Activated CD4-positive, alpha-beta T cell treated with anti-CD3 and anti-CD28 coated beads, Interleukin-2, amount 10 ng/mL, durations not matched to agents 7 days and 5 days (primary cell): ENCODE data around the gene CD248. TPM values are rescaled to one million over a fixed set of nuclear protein-coding genes. Genes with fewer than 3 reads are reported as not detected.
"Not testable (repeated sequence)": the region's sequence is repeated elsewhere in the genome, so short reads cannot be mapped to it uniquely, and the experiment has no call there.

ENCODE experiments used
- CTCF ChIA-PET: fragments of 350-600 bp; sonication (Branson Sonifier 250); formaldehyde crosslinking; loops from one replicate; lab custom pipeline; 2021; ENCODE audit warnings: antibody characterized with exemption; lab: Charles Lee
- POLR2A ChIA-PET: fragments of 350-600 bp; sonication (Branson Sonifier 250); formaldehyde crosslinking; loops from one replicate; lab custom pipeline; 2021; ENCODE audit warnings: antibody characterized with exemption; lab: Charles Lee
- DNase-seq: peaks from one replicate; pipeline ENCODE4 v3.0.0-alpha.2; 2020
- H3K27ac Mint-ChIP-seq: one replicate; pipeline ENCODE4 v1.8.0; 2021; ENCODE audit warnings: mild to moderate bottlenecking, moderate library complexity, mixed read lengths
- H3K27me3 Mint-ChIP-seq: one replicate; pipeline ENCODE4 v1.8.0; 2021; ENCODE audit warnings: mixed read lengths
- H3K36me3 Mint-ChIP-seq: one replicate; pipeline ENCODE4 v1.8.0; 2021; ENCODE audit warnings: low read depth, mixed read lengths
- H3K4me1 Mint-ChIP-seq: one replicate; pipeline ENCODE4 v1.8.0; 2021; ENCODE audit warnings: mixed read lengths
- H3K4me3 Mint-ChIP-seq: one replicate; pipeline ENCODE4 v1.8.0; 2021; ENCODE audit warnings: mild to moderate bottlenecking, moderate library complexity, mixed read lengths
- H3K9me3 Mint-ChIP-seq: one replicate; pipeline ENCODE4 v1.8.0; 2021; ENCODE audit warnings: mixed read lengths
- total RNA-seq, 2 experiments: library from RNA; stranded (reverse); gene quantifications; one replicate each; pipeline ENCODE4 v1.2.3, GENCODE V29; 2021

CD248 gene
- total RNA-seq, 2 experiments from 2014 or later = 2.4 to 2.5 TPM

- ChIA-PET CTCF (interaction anchor here (0.9 kb wide), 1 partner anchor 10 kb away, joined by 3 read pairs; no protein-coding TSS in a partner anchor), POLR2A (no interaction called here)
- Mint-ChIP-seq H3K4me3 (no peak overlapping the region), H3K9me3 (peaks cover 6% of the 10 kb centered on the region), H3K27ac (no peak overlapping the region), H3K27me3 (no peaks in the 10 kb centered on the region), H3K36me3 (peaks cover 12% of the 10 kb centered on the region), H3K4me1 (peaks cover 71% of the 10 kb centered on the region)
- DNase-seq = no peak
These were observed 6.0 kb upstream of the CD248 start for GRCh38 chr11:66322732-66323427.

- Mint-ChIP-seq H3K27ac (no peak overlapping the region), H3K4me1 (peaks cover 71% of the 10 kb centered on the region), H3K4me3 (no peak overlapping the region), H3K27me3 (no peaks in the 10 kb centered on the region), H3K9me3 (peaks cover 6% of the 10 kb centered on the region), H3K36me3 (peaks cover 12% of the 10 kb centered on the region)
- ChIA-PET CTCF (interaction anchor here (0.8 to 1.2 kb wide), 2 partner anchors 10 to 14 kb away, joined by 3 read pairs; partner anchors contain the start of gene RIN1), POLR2A (no interaction called here)
- DNase-seq = no peak
These were observed 4.8 kb upstream of the CD248 start for GRCh38 chr11:66321606-66322005.

- Mint-ChIP-seq H3K27ac (peak overlapping the region; percentile 66), H3K36me3 (peaks cover 12% of the 10 kb centered on the region), H3K4me1 (peaks cover 69% of the 10 kb centered on the region)
- CTCF ChIA-PET, H3K9me3 Mint-ChIP-seq, H3K27me3 Mint-ChIP-seq, H3K4me3 Mint-ChIP-seq, DNase-seq, POLR2A ChIA-PET: not testable (repeated sequence)
These were observed 3.9 kb upstream of the CD248 start for GRCh38 chr11:66320748-66321147.

- H3K27me3 Mint-ChIP-seq = not testable (repeated sequence)
These were observed 3.4 kb upstream of the CD248 start for GRCh38 chr11:66320289-66320688.

GRCh38 chr11:66318600-66318970 is 1.7 kb upstream of the CD248 start:
- ChIA-PET POLR2A (no interaction called here), CTCF (interaction anchor here (3.8 kb wide), 1 partner anchor 11 kb away, joined by 17 read pairs; no protein-coding TSS in a partner anchor)
- Mint-ChIP-seq H3K9me3 (peaks cover 6% of the 10 kb centered on the region), H3K4me1 (peaks cover 68% of the 10 kb centered on the region), H3K27ac (peak overlapping the region; percentile 97), H3K27me3 (no peaks in the 10 kb centered on the region), H3K4me3 (no peak overlapping the region), H3K36me3 (peaks cover 12% of the 10 kb centered on the region)
- DNase-seq = no peak

More at GRCh38 chr11:66320289-66320688, 3.4 kb upstream of the CD248 start:
- H3K9me3 Mint-ChIP-seq, POLR2A ChIA-PET, DNase-seq, CTCF ChIA-PET, H3K4me3 Mint-ChIP-seq: not testable (repeated sequence)
- Mint-ChIP-seq H3K36me3 (peaks cover 12% of the 10 kb centered on the region), H3K4me1 (peaks cover 69% of the 10 kb centered on the region), H3K27ac (peak overlapping the region; percentile 41)

GRCh38 chr11:66317723-66318599 is 1.1 kb upstream of the CD248 start:
- Mint-ChIP-seq H3K36me3 (peaks cover 12% of the 10 kb centered on the region), H3K9me3 (peaks cover 6% of the 10 kb centered on the region), H3K4me1 (peaks cover 72% of the 10 kb centered on the region), H3K4me3 (peak overlapping the region; percentile 42), H3K27me3 (no peaks in the 10 kb centered on the region), H3K27ac (peak overlapping the region; percentile 97)
- POLR2A ChIA-PET = no interaction called here
- peak; percentile 70 for DNase-seq
- CTCF ChIA-PET = interaction anchor here (0.6 to 3.8 kb wide), 6 partner anchors 12 to 1002 kb away, joined by 3 to 17 read pairs (median 3); partner anchors contain the start of gene YIF1A

- peaks cover 12% of the 10 kb centered on the region for H3K36me3 Mint-ChIP-seq
- DNase-seq = peak; percentile 44
- peak overlapping the region; percentile 97 for H3K27ac Mint-ChIP-seq
- peak overlapping the region; percentile 42 for H3K4me3 Mint-ChIP-seq
- H3K27me3 Mint-ChIP-seq = no peaks in the 10 kb centered on the region
- H3K9me3 Mint-ChIP-seq = peaks cover 6% of the 10 kb centered on the region
- ChIA-PET POLR2A (no interaction called here), CTCF (interaction anchor here (0.6 to 3.8 kb wide), 6 partner anchors 12 to 1001 kb away, joined by 3 to 17 read pairs (median 3); partner anchors contain the start of gene YIF1A)
- peaks cover 69% of the 10 kb centered on the region for H3K4me1 Mint-ChIP-seq
These were observed 478 bp upstream of the CD248 start for GRCh38 chr11:66317322-66317722.

- ChIA-PET CTCF (interaction anchor here (0.9 to 3.8 kb wide), 5 partner anchors 11 to 93 kb away, joined by 3 to 17 read pairs (median 3); partner anchors contain the start of gene RIN1), POLR2A (no interaction called here)
- H3K27me3 Mint-ChIP-seq = no peaks in the 10 kb centered on the region
- peaks cover 6% of the 10 kb centered on the region for H3K9me3 Mint-ChIP-seq
- H3K4me1 Mint-ChIP-seq = peaks cover 70% of the 10 kb centered on the region
- peak overlapping the region; percentile 41 for H3K27ac Mint-ChIP-seq
- no peak for DNase-seq
- peak overlapping the region; percentile 40 for H3K4me3 Mint-ChIP-seq
- H3K36me3 Mint-ChIP-seq = peaks cover 12% of the 10 kb centered on the region
These were observed 678 bp downstream of the CD248 start for GRCh38 chr11:66315921-66316811.

GRCh38 chr11:66315498-66315885 is 1.4 kb downstream of the CD248 start:
- H3K4me3 Mint-ChIP-seq = peak overlapping the region; percentile 40
- peaks cover 68% of the 10 kb centered on the region for H3K4me1 Mint-ChIP-seq
- peaks cover 10% of the 10 kb centered on the region for H3K36me3 Mint-ChIP-seq
- DNase-seq = no peak
- peaks cover 6% of the 10 kb centered on the region for H3K9me3 Mint-ChIP-seq
- POLR2A ChIA-PET = no interaction called here
- CTCF ChIA-PET = interaction anchor here (0.9 to 3.8 kb wide), 4 partner anchors 10 to 73 kb away, joined by 3 to 17 read pairs (median 4); partner anchors contain the start of gene RIN1
- H3K27ac Mint-ChIP-seq = peak overlapping the region; percentile 82
- H3K27me3 Mint-ChIP-seq = no peaks in the 10 kb centered on the region

GRCh38 chr11:66314561-66315497 is 2.0 kb downstream of the CD248 start:
- no peak for DNase-seq
- peaks cover 4% of the 10 kb centered on the region for H3K36me3 Mint-ChIP-seq
- peaks cover 63% of the 10 kb centered on the region for H3K4me1 Mint-ChIP-seq
- peak overlapping the region; percentile 53 for H3K4me3 Mint-ChIP-seq
- H3K27ac Mint-ChIP-seq = peak overlapping the region; percentile 82
- peaks cover under 1% of the 10 kb centered on the region for H3K9me3 Mint-ChIP-seq
- no peaks in the 10 kb centered on the region for H3K27me3 Mint-ChIP-seq
- POLR2A ChIA-PET = no interaction called here
- CTCF ChIA-PET = interaction anchor here (0.9 to 1.4 kb wide), 4 partner anchors 10 to 74 kb away, joined by 3 to 5 read pairs (median 3); partner anchors contain the start of gene RIN1

GRCh38 chr11:66314186-66314501 is 2.7 kb downstream of the CD248 start:
- Mint-ChIP-seq H3K27me3 (no peaks in the 10 kb centered on the region), H3K4me1 (peaks cover 57% of the 10 kb centered on the region), H3K27ac (peak overlapping the region; percentile 99), H3K9me3 (no peaks in the 10 kb centered on the region), H3K36me3 (peaks cover 3% of the 10 kb centered on the region), H3K4me3 (peak overlapping the region; percentile 53)
- ChIA-PET POLR2A (no interaction called here), CTCF (interaction anchor here (1.1 to 1.4 kb wide), 2 partner anchors 15 to 36 kb away, joined by 3 read pairs; no protein-coding TSS in a partner anchor)
- DNase-seq = no peak
